PFSK-1 (cell line): ENCODE data around the gene ABCB1.

ENCODE experiments used
- POLR2AphosphoS5 ChIP-seq: IDR thresholded peaks from 2 replicates; pipeline ENCODE4 v1.6.1; 2012; ENCODE audit warnings: low read depth, mild to moderate bottlenecking, control low read depth, low read length, moderate library complexity
- REST ChIP-seq, 2 experiments: IDR thresholded peaks; 2 replicates each; pipeline versions ENCODE4 v1.6.1 to v1.8.0; 2011 to 2012; ENCODE audit warnings: low read depth in 2 of 2, low read length in 2 of 2, control low read depth in 1 of 2, inconsistent platforms in 1 of 2, mild to moderate bottlenecking in 1 of 2, moderate library complexity in 1 of 2; ENCODE audit not compliant: insufficient read depth in 1 of 2
- SIN3A ChIP-seq: IDR thresholded peaks from 2 replicates; pipeline ENCODE4 v1.6.1; 2012; ENCODE audit warnings: mild to moderate bottlenecking, low read length, moderate library complexity, borderline replicate concordance; ENCODE audit not compliant: insufficient read depth
- TAF1 ChIP-seq: IDR thresholded peaks from 2 replicates; pipeline ENCODE4 v1.6.1; 2012; ENCODE audit warnings: low read length, control low read depth, borderline replicate concordance; ENCODE audit not compliant: insufficient read depth

- no peak for TF ChIP-seq POLR2AphosphoS5
- no peak for TF ChIP-seq SIN3A
- TF ChIP-seq REST (IDR thresholded peaks at IDR 0.05; ENCODE audit: insufficient read depth in 1 of 2, low read depth in 2 of 2, low read length in 2 of 2): no peak
- no peak for TF ChIP-seq TAF1
Measured at GRCh38 chr7:87590578-87590977, 10.1 kb downstream of the ABCB1 start.
